BE2C (cell line): ENCODE results near the gene KRTAP5-9.

Experiments used
- DNase-seq: peaks from one replicate; pipeline ENCODE4 v3.0.0-alpha.2; 2020
- H3K27me3 ChIP-seq: fragments of 250-450 bp; sonication (Bioruptor Pico); 2 replicates; pipeline ENCODE4 v1.5.1; 2020; ENCODE audit warnings: mild to moderate bottlenecking
- H3K36me3 ChIP-seq: fragments of 250-450 bp; sonication (Bioruptor Pico); 2 replicates; pipeline ENCODE4 v1.5.1; 2020; ENCODE audit warnings: mild to moderate bottlenecking
- H3K4me1 ChIP-seq: fragments of 250-450 bp; sonication (Bioruptor Pico); 2 replicates; pipeline ENCODE4 v1.5.1; 2020
- H3K4me3 ChIP-seq: 2 replicates; pipeline ENCODE4 v1.5.1; 2011; ENCODE audit warnings: low read depth, low read length
- H3K9me3 ChIP-seq: fragments of 250-450 bp; sonication (Bioruptor Pico); 2 replicates; pipeline ENCODE4 v1.5.1; 2020
- TF ChIP-seq, protein P1 (sequence below): IDR thresholded peaks from 2 replicates; pipeline ENCODE4 v1.5.1; 2012; ENCODE audit warnings: mild to moderate bottlenecking, low read depth, low read length

The KRTAP5-9 gene

GRCh38 chr11:71502871-71503435 is 45.3 kb upstream of the KRTAP5-9 start:
- no peaks in the 10 kb centered on the region for H3K9me3 ChIP-seq
- no peaks in the 10 kb centered on the region; the same call in 1 of the 2 replicates for H3K36me3 ChIP-seq
- H3K4me3 ChIP-seq = no peak overlapping the region
- no peaks in the 10 kb centered on the region for H3K27me3 ChIP-seq
- peaks cover 39% of the 10 kb centered on the region for H3K4me1 ChIP-seq
- no peak for DNase-seq
- TF ChIP-seq, protein P1, sequence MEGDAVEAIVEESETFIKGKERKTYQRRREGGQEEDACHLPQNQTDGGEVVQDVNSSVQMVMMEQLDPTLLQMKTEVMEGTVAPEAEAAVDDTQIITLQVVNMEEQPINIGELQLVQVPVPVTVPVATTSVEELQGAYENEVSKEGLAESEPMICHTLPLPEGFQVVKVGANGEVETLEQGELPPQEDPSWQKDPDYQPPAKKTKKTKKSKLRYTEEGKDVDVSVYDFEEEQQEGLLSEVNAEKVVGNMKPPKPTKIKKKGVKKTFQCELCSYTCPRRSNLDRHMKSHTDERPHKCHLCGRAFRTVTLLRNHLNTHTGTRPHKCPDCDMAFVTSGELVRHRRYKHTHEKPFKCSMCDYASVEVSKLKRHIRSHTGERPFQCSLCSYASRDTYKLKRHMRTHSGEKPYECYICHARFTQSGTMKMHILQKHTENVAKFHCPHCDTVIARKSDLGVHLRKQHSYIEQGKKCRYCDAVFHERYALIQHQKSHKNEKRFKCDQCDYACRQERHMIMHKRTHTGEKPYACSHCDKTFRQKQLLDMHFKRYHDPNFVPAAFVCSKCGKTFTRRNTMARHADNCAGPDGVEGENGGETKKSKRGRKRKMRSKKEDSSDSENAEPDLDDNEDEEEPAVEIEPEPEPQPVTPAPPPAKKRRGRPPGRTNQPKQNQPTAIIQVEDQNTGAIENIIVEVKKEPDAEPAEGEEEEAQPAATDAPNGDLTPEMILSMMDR = no peak

GRCh38 chr11:71504531-71504930 is 43.7 kb upstream of the KRTAP5-9 start:
- peaks cover 34% of the 10 kb centered on the region for H3K4me1 ChIP-seq
- 0 out of 2 replicates have a peak overlapping the region, but pooled peaks have one; percentile 1 for H3K4me3 ChIP-seq
- H3K9me3 ChIP-seq = no peaks in the 10 kb centered on the region
- TF ChIP-seq, protein P1 = no peak
- no peaks in the 10 kb centered on the region; the same call in 1 of the 2 replicates for H3K36me3 ChIP-seq
- H3K27me3 ChIP-seq = no peaks in the 10 kb centered on the region
- peak; percentile 59 for DNase-seq

DNA sequence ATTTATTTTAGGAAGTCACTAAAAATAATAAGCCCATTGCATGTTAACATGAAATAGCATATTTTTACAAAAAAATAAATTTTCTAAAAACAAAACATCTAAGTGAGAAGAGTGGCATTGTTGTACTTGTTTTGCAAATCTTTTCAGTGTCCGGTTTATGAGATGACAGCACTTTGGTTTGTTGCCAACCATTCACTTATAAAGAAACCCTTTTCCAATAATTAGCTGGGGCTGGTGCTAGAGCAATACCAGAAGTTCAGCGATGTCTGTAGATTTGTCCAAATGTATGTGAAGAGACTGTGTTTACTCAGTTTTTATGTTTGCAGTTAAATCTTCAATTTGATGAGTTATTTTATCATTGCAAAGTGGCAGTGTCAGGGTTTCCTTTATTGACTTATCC is 43.2 kb upstream of the KRTAP5-9 start:
- TF ChIP-seq, protein P1 = no peak
- DNase-seq = peak; percentile 50

GRCh38 chr11:71505781-71506180 is 42.4 kb upstream of the KRTAP5-9 start:
- Histone ChIP-seq H3K27me3 (no peaks in the 10 kb centered on the region), H3K4me3 (no peak overlapping the region), H3K9me3 (no peaks in the 10 kb centered on the region), H3K4me1 (peaks cover 23% of the 10 kb centered on the region), H3K36me3 (no peaks in the 10 kb centered on the region)
- TF ChIP-seq, protein P1 = no peak
- DNase-seq = no peak

More for the DNA sequence above, 43.2 kb upstream of the KRTAP5-9 start:
- Histone ChIP-seq H3K4me1 (peaks cover 29% of the 10 kb centered on the region), H3K9me3 (no peaks in the 10 kb centered on the region), H3K36me3 (no peaks in the 10 kb centered on the region; the same call in 1 of the 2 replicates), H3K4me3 (0 out of 2 replicates have a peak overlapping the region, but pooled peaks have one; percentile 1), H3K27me3 (no peaks in the 10 kb centered on the region)

DNA sequence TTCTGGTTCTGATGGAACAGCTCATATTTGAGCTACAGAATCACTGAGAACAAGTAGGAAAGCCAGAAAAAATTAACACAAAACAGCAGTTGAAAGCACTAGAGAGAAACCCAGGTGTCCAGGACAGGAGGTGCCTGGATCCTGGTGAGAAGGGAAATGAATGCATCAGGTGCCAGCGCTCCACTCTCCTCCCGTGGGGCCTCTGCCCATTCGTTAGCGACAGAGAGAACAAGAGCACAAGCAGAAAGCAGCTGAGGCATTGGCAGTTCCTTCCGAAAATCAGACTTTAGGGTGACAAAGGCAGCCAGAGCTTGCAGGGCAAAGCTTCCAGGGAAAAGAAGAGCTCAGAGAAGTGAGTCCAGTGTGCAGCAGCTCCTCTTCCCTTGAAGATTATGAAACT is 41.1 kb upstream of the KRTAP5-9 start:
- H3K4me1 ChIP-seq = peaks cover 23% of the 10 kb centered on the region
- DNase-seq = no peak
- no peaks in the 10 kb centered on the region for H3K27me3 ChIP-seq
- no peaks in the 10 kb centered on the region for H3K9me3 ChIP-seq
- TF ChIP-seq, protein P1 = no peak
- no peaks in the 10 kb centered on the region for H3K36me3 ChIP-seq
- no peak overlapping the region for H3K4me3 ChIP-seq
